RWPE1 (cell line): ENCODE measurements around the gene MAP4K3.

ENCODE experiments used
- CTCF ChIA-PET: fragments of 350-600 bp; sonication (Branson Sonifier 250); formaldehyde crosslinking; extraction: SDS; loops from one replicate; lab custom pipeline; 2021; lab: Yijun Ruan, JAX
- POLR2A ChIA-PET: fragments of 400-600 bp; formaldehyde crosslinking; extraction: SDS; loops from one replicate; lab custom pipeline; 2020; ENCODE audit warnings: antibody characterized with exemption; ENCODE audit not compliant: low non-redundant PET; lab: Yijun Ruan, JAX
- DNase-seq: peaks from one replicate; pipeline ENCODE4 v3.0.0; 2012; ENCODE audit warnings: low spot score
- H3K27ac ChIP-seq: fragments of 450-650 bp; 2 replicates; pipeline ENCODE4 v1.5.1; 2017
- TF ChIP-seq, protein P1 (sequence below): fragments of 450-650 bp; conservative IDR thresholded peaks from 2 replicates; pipeline ENCODE4 v1.5.1; 2017; ENCODE audit warnings: low read depth, mild to moderate bottlenecking

Gene MAP4K3

DNA sequence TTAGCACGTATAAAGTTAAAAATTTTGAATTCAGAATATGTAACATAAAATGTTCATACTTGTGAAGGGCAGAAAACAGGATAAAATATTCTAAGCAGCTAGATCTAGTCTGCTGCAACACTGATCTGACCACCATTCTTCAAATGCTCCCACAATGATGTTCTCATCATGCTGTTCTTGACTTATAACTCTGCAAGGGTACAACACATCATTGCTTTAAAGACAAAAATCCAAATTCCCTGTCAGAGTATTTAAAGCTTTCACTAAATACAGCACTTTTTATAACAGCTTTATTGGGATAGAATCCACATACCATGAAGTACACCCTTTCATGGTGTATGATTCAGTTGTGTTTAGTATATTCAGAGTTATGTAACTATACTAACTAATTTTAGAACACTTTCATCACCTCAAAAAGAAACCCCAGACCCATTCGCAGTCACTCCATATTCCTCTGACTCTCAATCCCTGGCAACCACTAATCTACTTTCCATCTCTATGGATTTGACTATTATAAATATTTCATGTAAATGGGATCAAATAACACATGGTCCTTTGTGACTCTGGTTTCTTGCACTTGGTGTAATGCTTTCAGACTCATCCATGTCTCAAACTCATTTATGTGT is 56.4 kb downstream of the MAP4K3 start:
- POLR2A ChIA-PET: no interaction called here
- H3K27ac ChIP-seq: no peak overlapping the region
- TF ChIP-seq, protein P1, sequence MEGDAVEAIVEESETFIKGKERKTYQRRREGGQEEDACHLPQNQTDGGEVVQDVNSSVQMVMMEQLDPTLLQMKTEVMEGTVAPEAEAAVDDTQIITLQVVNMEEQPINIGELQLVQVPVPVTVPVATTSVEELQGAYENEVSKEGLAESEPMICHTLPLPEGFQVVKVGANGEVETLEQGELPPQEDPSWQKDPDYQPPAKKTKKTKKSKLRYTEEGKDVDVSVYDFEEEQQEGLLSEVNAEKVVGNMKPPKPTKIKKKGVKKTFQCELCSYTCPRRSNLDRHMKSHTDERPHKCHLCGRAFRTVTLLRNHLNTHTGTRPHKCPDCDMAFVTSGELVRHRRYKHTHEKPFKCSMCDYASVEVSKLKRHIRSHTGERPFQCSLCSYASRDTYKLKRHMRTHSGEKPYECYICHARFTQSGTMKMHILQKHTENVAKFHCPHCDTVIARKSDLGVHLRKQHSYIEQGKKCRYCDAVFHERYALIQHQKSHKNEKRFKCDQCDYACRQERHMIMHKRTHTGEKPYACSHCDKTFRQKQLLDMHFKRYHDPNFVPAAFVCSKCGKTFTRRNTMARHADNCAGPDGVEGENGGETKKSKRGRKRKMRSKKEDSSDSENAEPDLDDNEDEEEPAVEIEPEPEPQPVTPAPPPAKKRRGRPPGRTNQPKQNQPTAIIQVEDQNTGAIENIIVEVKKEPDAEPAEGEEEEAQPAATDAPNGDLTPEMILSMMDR: no peak
- CTCF ChIA-PET: interaction anchor here (0.6 to 1.3 kb wide), 9 partner anchors 13 to 848 kb away, joined by 3 to 5 read pairs (median 3); no protein-coding TSS in a partner anchor
- DNase-seq: no peak

DNA sequence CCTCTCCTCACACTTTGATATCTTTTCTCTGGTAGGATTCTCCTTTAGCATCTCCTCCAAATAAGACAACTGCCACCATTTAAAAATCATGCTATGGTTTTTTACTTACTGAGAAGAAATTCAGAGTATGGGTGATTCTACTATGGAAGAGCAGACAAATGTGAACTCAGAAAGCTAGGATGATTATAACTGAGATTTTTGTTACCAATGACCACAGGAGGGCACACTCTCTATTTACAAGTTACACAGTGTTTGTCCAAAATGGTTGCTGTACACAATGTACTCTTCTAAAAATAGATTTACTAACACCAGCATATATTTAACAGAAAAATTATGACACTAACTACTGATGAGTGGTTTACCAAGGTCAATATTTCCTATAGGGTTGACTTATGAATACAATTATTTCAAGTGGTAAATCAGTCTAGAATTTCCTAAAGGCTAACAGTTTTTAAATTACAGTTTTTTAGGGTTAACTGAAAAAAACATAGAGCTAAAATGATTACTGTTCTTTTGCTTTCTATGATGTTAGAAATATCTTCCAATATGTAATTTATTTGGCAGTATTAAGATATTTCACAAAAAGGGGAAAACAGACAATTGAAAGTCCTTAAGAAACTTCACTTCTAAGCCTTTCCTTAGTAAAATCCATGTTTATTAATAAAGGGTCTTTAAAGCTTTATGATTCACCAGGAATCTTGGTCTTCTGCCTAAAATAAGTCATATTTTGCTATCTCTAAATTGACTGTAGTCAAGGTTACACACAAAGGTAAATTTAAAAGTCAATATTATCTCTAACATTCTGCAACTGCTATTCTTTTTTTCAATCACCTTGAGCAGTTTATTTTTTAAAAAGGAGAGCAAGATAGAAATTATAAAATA is 57.2 kb downstream of the MAP4K3 start:
- ChIA-PET POLR2A (no interaction called here), CTCF (interaction anchor here (0.6 to 1.3 kb wide), 14 partner anchors 12 to 847 kb away, joined by 3 to 5 read pairs (median 3); no protein-coding TSS in a partner anchor)
- TF ChIP-seq, protein P1: peak; percentile 67
- peak; percentile 8 for DNase-seq
- no peak overlapping the region for H3K27ac ChIP-seq

DNA sequence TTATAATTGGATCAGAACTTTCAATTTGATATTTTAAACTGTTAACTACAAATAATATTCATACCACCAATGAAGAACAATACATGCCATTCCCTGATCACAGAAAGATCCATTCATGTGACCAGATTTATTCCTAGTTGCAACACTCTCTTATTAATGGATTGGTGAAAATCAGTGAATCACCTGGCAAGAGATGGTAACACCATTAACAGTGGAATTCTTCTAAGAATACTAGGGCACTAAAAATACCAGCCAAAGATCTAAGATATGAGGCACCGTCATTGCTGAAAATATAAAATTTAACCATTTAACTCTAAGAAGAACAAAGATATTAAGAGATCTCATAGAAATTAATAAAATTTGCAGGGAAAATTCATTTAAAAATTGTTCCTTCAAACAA is 58.1 kb downstream of the MAP4K3 start:
- ChIA-PET CTCF (interaction anchor here (0.6 to 1.3 kb wide), 6 partner anchors 19 to 383 kb away, joined by 3 to 4 read pairs (median 3); no protein-coding TSS in a partner anchor), POLR2A (no interaction called here)
- TF ChIP-seq, protein P1: no peak
- no peak for DNase-seq
- no peak overlapping the region for H3K27ac ChIP-seq

DNA sequence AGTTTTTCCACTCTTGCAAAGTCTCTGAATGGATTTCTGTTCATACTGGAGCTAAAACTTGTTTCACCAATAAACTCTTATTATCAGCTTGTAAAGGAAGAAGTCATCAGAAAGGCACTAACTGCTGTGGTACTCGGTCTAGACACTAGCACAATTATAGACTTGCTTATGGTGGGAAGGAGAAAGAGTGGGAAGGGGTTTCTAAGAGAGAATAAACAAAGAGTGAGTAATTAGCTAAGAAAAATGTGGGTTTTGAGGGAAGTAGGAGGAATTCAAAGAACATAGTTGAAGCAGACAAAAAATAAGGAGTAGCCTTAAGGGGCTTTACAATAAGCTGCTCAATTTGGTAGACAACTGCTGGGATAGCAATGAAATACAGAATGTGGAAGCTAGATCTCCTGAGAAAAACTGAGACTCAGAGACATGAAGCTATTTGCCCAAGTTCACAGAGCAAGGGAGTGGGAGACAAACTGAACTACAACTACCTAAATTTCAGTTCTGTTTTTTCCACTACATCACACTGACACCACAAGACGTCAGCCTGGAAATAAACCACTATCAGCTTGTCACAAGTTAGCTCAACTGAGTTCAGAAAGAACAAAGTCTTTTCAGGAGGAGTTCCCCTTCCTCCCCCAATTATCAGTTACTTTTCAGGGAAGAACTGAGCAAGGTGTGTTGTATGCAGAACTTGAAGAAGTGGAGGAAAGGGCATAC is 59.7 kb downstream of the MAP4K3 start:
- H3K27ac ChIP-seq: no peak overlapping the region
- DNase-seq: no peak
- TF ChIP-seq, protein P1: no peak
- ChIA-PET POLR2A (no interaction called here), CTCF (interaction anchor here (0.6 to 1.0 kb wide), 3 partner anchors 45 to 356 kb away, joined by 3 read pairs; no protein-coding TSS in a partner anchor)

DNA sequence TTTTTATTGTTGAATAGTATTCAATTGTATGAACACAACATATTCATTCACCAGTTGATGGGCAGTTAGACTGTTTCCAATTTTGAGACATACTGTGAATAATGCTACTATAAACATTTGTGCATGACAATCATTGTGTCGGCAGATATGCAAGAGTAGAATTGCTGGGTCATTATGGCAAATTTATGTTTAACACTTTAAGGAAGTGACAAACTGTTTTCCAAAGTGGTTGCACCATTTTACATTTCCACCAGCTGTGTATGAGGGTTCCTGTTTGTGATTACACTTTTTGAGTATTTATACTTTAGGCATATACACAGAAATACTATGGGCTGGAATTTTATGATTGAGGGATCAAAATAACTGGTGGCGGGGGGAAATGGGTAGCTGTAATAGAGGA is 61.2 kb downstream of the MAP4K3 start:
- POLR2A ChIA-PET: no interaction called here
- H3K27ac ChIP-seq: no peak overlapping the region
- CTCF ChIA-PET: no interaction called here
- TF ChIP-seq, protein P1: no peak
- no peak for DNase-seq
